OCI-LY7 (cell line): Measurements from ENCODE around the gene PIGA. TPM values are rescaled to one million over a fixed set of nuclear protein-coding genes. Genes with fewer than 3 reads are reported as not detected.

Experiments used
- BruUV-seq: library from RNA; stranded (reverse); fragments of 400-500 nt; replicated peaks from 2 replicates; lab custom pipeline; 2021; lab: Mats Ljungman, UMichigan
- CTCF ChIA-PET: fragments of 300-600 bp; sonication (Branson Sonifier 250); formaldehyde crosslinking; loops from one replicate; lab custom pipeline; 2022; ENCODE audit warnings: antibody characterized with exemption; ENCODE audit not compliant: unreplicated experiment; lab: Charles Lee
- POLR2A ChIA-PET: fragments of 300-600 bp; sonication (Branson Sonifier 250); formaldehyde crosslinking; loops from one replicate; lab custom pipeline; 2022; ENCODE audit warnings: antibody characterized with exemption; lab: Charles Lee
- DNase-seq: peaks from one replicate; pipeline ENCODE4 v3.0.0-alpha.2; 2015; ENCODE audit warnings: low spot score
- H2AFZ ChIP-seq: fragments of 200-600 bp; sonication (generic), shearing (Covaris generic); 2 replicates; pipeline ENCODE4 v1.6.1; 2014; ENCODE audit warnings: mild to moderate bottlenecking, antibody characterized with exemption, low read length, moderate library complexity
- H3K27ac ChIP-seq: fragments of 200-600 bp; sonication (generic); 2 replicates; pipeline ENCODE4 v1.5.1; 2014; ENCODE audit warnings: mixed run types, low read depth, mild to moderate bottlenecking, moderate library complexity, low read length, inconsistent platforms; ENCODE audit not compliant: poor library complexity, severe bottlenecking
- H3K36me3 ChIP-seq: fragments of 200-600 bp; sonication (generic); 2 replicates; pipeline ENCODE4 v1.6.1; 2014; ENCODE audit warnings: mild to moderate bottlenecking, antibody characterized with exemption, low read length, moderate library complexity, mixed read lengths; ENCODE audit not compliant: insufficient read depth
- H3K4me1 ChIP-seq: fragments of 200-600 bp; sonication (generic); 2 replicates; pipeline ENCODE4 v1.5.1; 2014; ENCODE audit warnings: mild to moderate bottlenecking, low read length; ENCODE audit not compliant: insufficient read depth, poor library complexity, severe bottlenecking
- H3K4me2 ChIP-seq: fragments of 200-600 bp; sonication (generic); 2 replicates; pipeline ENCODE4 v1.6.1; 2014; ENCODE audit warnings: mild to moderate bottlenecking, low read length
- H3K4me3 ChIP-seq: fragments of 200-600 bp; sonication (generic); 2 replicates; pipeline ENCODE4 v1.5.1; 2014; ENCODE audit warnings: mild to moderate bottlenecking, low read depth, low read length; ENCODE audit not compliant: poor library complexity, severe bottlenecking
- H3K79me2 ChIP-seq: fragments of 200-600 bp; sonication (generic); 2 replicates; pipeline ENCODE4 v1.6.1; 2016; ENCODE audit warnings: low read depth, mild to moderate bottlenecking, low read length, moderate library complexity, mixed read lengths; ENCODE audit not compliant: insufficient read depth
- H3K9me2 ChIP-seq: fragments of 200-600 bp; sonication (generic); 2 replicates; pipeline ENCODE4 v1.6.1; 2016; ENCODE audit warnings: mild to moderate bottlenecking, low read length, mixed read lengths; ENCODE audit not compliant: insufficient read depth
- H3K9me3 ChIP-seq: fragments of 200-600 bp; sonication (generic); 2 replicates; pipeline ENCODE4 v1.6.1; 2014; ENCODE audit warnings: mild to moderate bottlenecking, mixed run types, low read length, mixed read lengths
- H4K20me1 ChIP-seq: fragments of 200-600 bp; sonication (generic); 2 replicates; pipeline ENCODE4 v1.6.1; 2014; ENCODE audit warnings: mild to moderate bottlenecking, antibody characterized with exemption, low read length, moderate library complexity, mixed read lengths; ENCODE audit not compliant: insufficient read depth
- EZH2phosphoT487 ChIP-seq: fragments of 200-600 bp; sonication (generic); IDR thresholded peaks from 2 replicates; pipeline ENCODE4 v1.6.1; 2018; ENCODE audit warnings: low read depth, borderline replicate concordance, mild to moderate bottlenecking, mixed run types, antibody characterized with exemption, low read length, moderate library complexity, mixed read lengths
- intact Hi-C: fragments of 100-400 bp; cut with micrococcal nuclease; formaldehyde crosslinking; loops from one replicate; pipeline ENCODE4 v1.10.0; 2022; ENCODE audit not compliant: unreplicated experiment
- total RNA-seq, 2 experiments: library from RNA; depleted of rRNA in 1 of 2; stranded (reverse); fragments of >200 nt in 1 of 2; shearing (Covaris generic) in 1 of 2; gene quantifications; 2 replicates each; pipeline ENCODE4 v1.2.3, GENCODE V29; 2014 to 2022
- TF ChIP-seq, protein P1 (sequence below): fragments of 200-600 bp; sonication (generic); conservative IDR thresholded peaks from 2 replicates; pipeline ENCODE4 v1.5.1; 2014; ENCODE audit warnings: mild to moderate bottlenecking, antibody characterized with exemption, low read length, moderate library complexity, mixed read lengths

PIGA gene
- total RNA-seq, 2 experiments from 2014 or later = 13.1 to 33.0 TPM

DNA sequence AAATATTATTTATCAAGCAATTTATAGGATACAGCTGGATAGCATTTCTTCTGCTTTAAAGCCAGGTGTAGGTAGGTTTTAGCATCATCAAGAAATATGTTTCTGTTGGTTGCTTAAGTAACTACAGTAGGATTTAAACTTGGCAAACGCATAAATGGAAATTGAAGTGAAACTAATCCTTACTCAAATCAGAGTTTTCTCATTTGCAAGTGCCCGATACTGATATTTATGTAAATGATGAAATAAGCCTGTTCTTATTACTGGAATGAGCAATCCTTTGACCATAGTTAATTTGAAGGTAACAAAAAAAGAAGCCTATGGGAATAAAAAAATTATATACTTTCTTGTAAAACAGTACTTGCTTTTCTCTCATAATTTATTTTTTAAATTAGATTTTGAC, 23.2 kb upstream of the PIGA start:
- no peaks in the 10 kb centered on the region for H3K4me1 ChIP-seq
- H4K20me1 ChIP-seq = no peaks in the 10 kb centered on the region
- H3K9me2 ChIP-seq = no peaks in the 10 kb centered on the region
- no peak overlapping the region for H2AFZ ChIP-seq
- ChIA-PET POLR2A (interaction anchor here (0.5 to 2.0 kb wide), 2 partner anchors 9 to 63 kb away, joined by 3 to 8 read pairs; no protein-coding TSS in a partner anchor), CTCF (interaction anchor here (0.9 kb wide), 1 partner anchor 9 kb away, joined by 3 read pairs; no protein-coding TSS in a partner anchor)
- no peak for DNase-seq
- intact Hi-C loops = loop anchor here (10.0 kb wide), 1 partner anchor 206 kb away; no protein-coding TSS in a partner anchor
- H3K4me3 ChIP-seq = no peak overlapping the region
- no TSS peak for BruUV-seq
- no peak overlapping the region for H3K27ac ChIP-seq
- no peak overlapping the region for H3K4me2 ChIP-seq
- no peak for TF ChIP-seq EZH2phosphoT487
- TF ChIP-seq, protein P1, sequence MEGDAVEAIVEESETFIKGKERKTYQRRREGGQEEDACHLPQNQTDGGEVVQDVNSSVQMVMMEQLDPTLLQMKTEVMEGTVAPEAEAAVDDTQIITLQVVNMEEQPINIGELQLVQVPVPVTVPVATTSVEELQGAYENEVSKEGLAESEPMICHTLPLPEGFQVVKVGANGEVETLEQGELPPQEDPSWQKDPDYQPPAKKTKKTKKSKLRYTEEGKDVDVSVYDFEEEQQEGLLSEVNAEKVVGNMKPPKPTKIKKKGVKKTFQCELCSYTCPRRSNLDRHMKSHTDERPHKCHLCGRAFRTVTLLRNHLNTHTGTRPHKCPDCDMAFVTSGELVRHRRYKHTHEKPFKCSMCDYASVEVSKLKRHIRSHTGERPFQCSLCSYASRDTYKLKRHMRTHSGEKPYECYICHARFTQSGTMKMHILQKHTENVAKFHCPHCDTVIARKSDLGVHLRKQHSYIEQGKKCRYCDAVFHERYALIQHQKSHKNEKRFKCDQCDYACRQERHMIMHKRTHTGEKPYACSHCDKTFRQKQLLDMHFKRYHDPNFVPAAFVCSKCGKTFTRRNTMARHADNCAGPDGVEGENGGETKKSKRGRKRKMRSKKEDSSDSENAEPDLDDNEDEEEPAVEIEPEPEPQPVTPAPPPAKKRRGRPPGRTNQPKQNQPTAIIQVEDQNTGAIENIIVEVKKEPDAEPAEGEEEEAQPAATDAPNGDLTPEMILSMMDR = no peak
- no peaks in the 10 kb centered on the region for H3K36me3 ChIP-seq
- no peaks in the 10 kb centered on the region for H3K79me2 ChIP-seq
- no peaks in the 10 kb centered on the region for H3K9me3 ChIP-seq

DNA sequence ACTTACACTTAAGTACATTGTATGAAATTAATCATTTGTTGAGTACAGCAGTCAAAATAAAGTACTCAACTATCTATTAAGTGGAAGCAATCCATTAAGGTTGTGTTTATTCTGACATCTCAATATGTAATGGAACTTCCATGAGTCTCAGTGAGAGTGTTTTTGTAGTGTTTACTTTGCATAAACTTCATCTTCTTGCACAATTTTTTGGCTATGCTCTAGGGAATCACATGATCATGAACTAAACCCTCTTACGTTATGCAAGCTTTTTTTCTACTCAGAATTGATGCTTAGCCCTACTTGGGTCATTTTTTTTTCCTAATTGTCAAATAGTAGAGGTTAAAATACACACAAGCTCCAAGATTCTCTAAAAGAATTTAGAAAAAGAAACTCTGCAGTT, 21.1 kb upstream of the PIGA start:
- H3K27ac ChIP-seq = no peak overlapping the region
- intact Hi-C loops = loop anchor here (10.0 kb wide), 1 partner anchor 208 kb away; no protein-coding TSS in a partner anchor
- BruUV-seq = no TSS peak
- no peak overlapping the region for H3K4me3 ChIP-seq
- no peaks in the 10 kb centered on the region for H3K9me2 ChIP-seq
- no peak overlapping the region for H2AFZ ChIP-seq
- no peaks in the 10 kb centered on the region for H3K79me2 ChIP-seq
- TF ChIP-seq, protein P1 = no peak
- no peaks in the 10 kb centered on the region for H3K4me1 ChIP-seq
- ChIA-PET CTCF (no interaction called here), POLR2A (interaction anchor here (1.3 kb wide), 1 partner anchor 10 kb away, joined by 3 read pairs; no protein-coding TSS in a partner anchor)
- H3K9me3 ChIP-seq = no peaks in the 10 kb centered on the region
- no peak for DNase-seq
- no peaks in the 10 kb centered on the region for H3K36me3 ChIP-seq
- no peaks in the 10 kb centered on the region for H4K20me1 ChIP-seq
- H3K4me2 ChIP-seq = no peak overlapping the region

DNA sequence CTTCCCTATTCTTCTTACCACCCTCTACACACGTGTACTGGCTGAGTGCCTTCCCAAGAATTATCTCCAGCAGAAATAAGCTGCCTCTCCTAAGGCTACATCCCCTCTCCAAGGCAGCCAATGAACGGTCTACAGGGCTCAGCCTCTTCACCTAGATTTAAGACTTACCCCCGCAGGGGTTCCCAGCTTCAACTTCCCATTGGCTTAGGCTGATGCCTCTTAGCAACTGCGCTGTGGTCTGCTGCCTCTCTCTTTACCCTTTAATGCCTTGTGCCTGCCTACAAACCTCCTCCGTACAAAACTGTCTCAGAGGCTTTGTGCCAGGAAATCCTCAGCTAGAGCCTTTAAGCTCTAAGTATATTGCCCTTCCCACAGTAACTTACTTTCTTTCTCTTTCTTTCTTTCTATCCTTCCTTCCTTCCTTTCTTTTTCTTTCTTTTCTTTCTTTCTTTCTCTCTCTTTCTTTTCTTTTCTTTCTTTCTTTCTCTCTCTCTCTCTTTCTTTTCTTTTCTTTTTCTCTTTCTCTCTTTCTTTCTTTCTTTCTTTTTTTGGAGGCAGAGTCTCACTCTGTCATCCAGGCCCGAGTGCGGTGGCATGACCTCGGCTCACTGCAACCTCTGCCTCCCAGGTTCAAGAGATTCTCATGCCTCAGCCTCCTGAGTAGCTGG, 15.1 kb upstream of the PIGA start:
- H3K79me2 ChIP-seq = no peaks in the 10 kb centered on the region
- no TSS peak for BruUV-seq
- intact Hi-C loops = loop anchor here (10.0 kb wide), 1 partner anchor 214 kb away; no protein-coding TSS in a partner anchor
- DNase-seq = no peak
- TF ChIP-seq, protein P1 = no peak
- no peak for TF ChIP-seq EZH2phosphoT487
- no peak overlapping the region for H3K4me3 ChIP-seq
- H3K4me1 ChIP-seq = no peaks in the 10 kb centered on the region
- ChIA-PET CTCF (interaction anchor here (3.8 kb wide), 1 partner anchor 116 kb away, joined by 17 read pairs; no protein-coding TSS in a partner anchor), POLR2A (interaction anchor here (0.6 to 1.9 kb wide), 3 partner anchors 16 to 117 kb away, joined by 3 to 10 read pairs (median 3); no protein-coding TSS in a partner anchor)
- no peak overlapping the region for H3K27ac ChIP-seq
- no peaks in the 10 kb centered on the region for H3K36me3 ChIP-seq
- H3K9me2 ChIP-seq = no peaks in the 10 kb centered on the region
- H3K4me2 ChIP-seq = no peak overlapping the region
- H3K9me3 ChIP-seq = no peaks in the 10 kb centered on the region
- H4K20me1 ChIP-seq = no peaks in the 10 kb centered on the region
- H2AFZ ChIP-seq = no peak overlapping the region
